IPS DF 6.9 (cell line): ENCODE measurements around the gene VEPH1.
"Not testable (repeated sequence)": the region's sequence is repeated elsewhere in the genome, so short reads cannot be mapped to it uniquely, and the experiment has no call there.

Experiments used
- DNase-seq: peaks from one replicate; pipeline ENCODE4 v3.0.0-alpha.2; 2013; ENCODE audit warnings: low read depth, low spot score
- H3K27ac ChIP-seq: one replicate; pipeline ENCODE4 v1.5.1; 2013; ENCODE audit warnings: low read length, control low read depth
- H3K27me3 ChIP-seq: 2 replicates; pipeline ENCODE4 v1.6.1; 2013; ENCODE audit warnings: mild to moderate bottlenecking, low read length; ENCODE audit not compliant: control insufficient read depth, insufficient read depth
- H3K36me3 ChIP-seq: 2 replicates; pipeline ENCODE4 v1.6.1; 2013; ENCODE audit warnings: low read length; ENCODE audit not compliant: control insufficient read depth, insufficient read depth
- H3K4me1 ChIP-seq: 2 replicates; pipeline ENCODE4 v1.6.1; 2013; ENCODE audit warnings: low read length; ENCODE audit not compliant: control insufficient read depth, insufficient read depth
- H3K4me3 ChIP-seq: 2 replicates; pipeline ENCODE4 v1.5.1; 2013; ENCODE audit warnings: mild to moderate bottlenecking, low read length
- H3K9me3 ChIP-seq: 2 replicates; pipeline ENCODE4 v1.6.1; 2013; ENCODE audit warnings: low read length, inconsistent platforms; ENCODE audit not compliant: control insufficient read depth, insufficient read depth
- WGBS: extraction: QIAGEN DNeasy Blood & Tissue Kit; methylation state at CpG from one replicate; pipeline ENCODE4 v1.1.7; 2013; ENCODE audit warnings: mixed read lengths, missing lambda C conversion rate; ENCODE audit not compliant: insufficient read length, insufficient coverage; 5-methylcytosine and 5-hydroxymethylcytosine counted together

The VEPH1 gene

GRCh38 chr3:157329551-157329950 is 173.7 kb downstream of the VEPH1 start:
- no peak for DNase-seq
- Histone ChIP-seq H3K9me3 (no peaks in the 10 kb centered on the region), H3K4me3 (no peak overlapping the region), H3K27me3 (no peaks in the 10 kb centered on the region), H3K27ac (no peak overlapping the region), H3K36me3 (no peaks in the 10 kb centered on the region), H3K4me1 (no peaks in the 10 kb centered on the region)
- WGBS: no CpG with 5 or more reads among the region's 2 CpGs

- no CpG with 5 or more reads among the region's 3 CpGs for WGBS
- DNase-seq: no peak
- no peaks in the 10 kb centered on the region for H3K9me3 ChIP-seq
- H3K4me3 ChIP-seq: no peak overlapping the region
- no peak overlapping the region for H3K27ac ChIP-seq
- no peaks in the 10 kb centered on the region for H3K27me3 ChIP-seq
- H3K4me1 ChIP-seq: no peaks in the 10 kb centered on the region
- no peaks in the 10 kb centered on the region for H3K36me3 ChIP-seq
These were observed 175.4 kb downstream of the VEPH1 start for GRCh38 chr3:157327837-157328236.

GRCh38 chr3:157327018-157327417 is 176.2 kb downstream of the VEPH1 start:
- WGBS: no CpG with 5 or more reads among the region's 1 CpG
- H3K27ac ChIP-seq: no peak overlapping the region
- H3K27me3 ChIP-seq: no peaks in the 10 kb centered on the region
- DNase-seq: no peak
- H3K9me3 ChIP-seq: no peaks in the 10 kb centered on the region
- no peaks in the 10 kb centered on the region for H3K36me3 ChIP-seq
- no peak overlapping the region for H3K4me3 ChIP-seq
- no peaks in the 10 kb centered on the region for H3K4me1 ChIP-seq

GRCh38 chr3:157324869-157325268 is 178.3 kb downstream of the VEPH1 start:
- not testable (repeated sequence) for H3K27ac ChIP-seq, DNase-seq, H3K27me3 ChIP-seq, H3K36me3 ChIP-seq, H3K4me3 ChIP-seq, H3K9me3 ChIP-seq, H3K4me1 ChIP-seq
- no CpG with 5 or more reads among the region's 1 CpG for WGBS

- Histone ChIP-seq H3K36me3 (no peaks in the 10 kb centered on the region), H3K27me3 (no peaks in the 10 kb centered on the region), H3K4me3 (no peak overlapping the region), H3K9me3 (no peaks in the 10 kb centered on the region), H3K27ac (no peak overlapping the region), H3K4me1 (no peaks in the 10 kb centered on the region)
- no CpG with 5 or more reads among the region's 2 CpGs for WGBS
- no peak for DNase-seq
These were observed 179.9 kb downstream of the VEPH1 start for GRCh38 chr3:157323360-157323759.

GRCh38 chr3:157319672-157320071 is 183.5 kb downstream of the VEPH1 start:
- no peak overlapping the region for H3K4me3 ChIP-seq
- H3K9me3 ChIP-seq: no peaks in the 10 kb centered on the region
- no peaks in the 10 kb centered on the region for H3K27me3 ChIP-seq

GRCh38 chr3:157318639-157319288 is 184.5 kb downstream of the VEPH1 start:
- Histone ChIP-seq H3K27me3 (no peaks in the 10 kb centered on the region), H3K9me3 (no peaks in the 10 kb centered on the region), H3K4me1 (no peaks in the 10 kb centered on the region), H3K27ac (no peak overlapping the region), H3K4me3 (no peak overlapping the region), H3K36me3 (no peaks in the 10 kb centered on the region)
- DNase-seq: no peak
- WGBS: no CpG with 5 or more reads among the region's 5 CpGs

More at GRCh38 chr3:157319672-157320071, 183.5 kb downstream of the VEPH1 start:
- Histone ChIP-seq H3K27ac (no peak overlapping the region), H3K36me3 (no peaks in the 10 kb centered on the region), H3K4me1 (no peaks in the 10 kb centered on the region)
- DNase-seq: no peak

GRCh38 chr3:157317895-157318294 is 185.3 kb downstream of the VEPH1 start:
- Histone ChIP-seq H3K4me3 (no peak overlapping the region), H3K27ac (no peak overlapping the region), H3K4me1 (no peaks in the 10 kb centered on the region), H3K27me3 (no peaks in the 10 kb centered on the region), H3K36me3 (no peaks in the 10 kb centered on the region), H3K9me3 (no peaks in the 10 kb centered on the region)
- DNase-seq: no peak
- WGBS: no CpG with 5 or more reads among the region's 1 CpG

GRCh38 chr3:157313186-157313585 is 190.0 kb downstream of the VEPH1 start:
- WGBS: 100% methylated on average over 1 of the region's 4 CpGs
- no peaks in the 10 kb centered on the region for H3K4me1 ChIP-seq
- H3K36me3 ChIP-seq: no peaks in the 10 kb centered on the region
- H3K9me3 ChIP-seq: no peaks in the 10 kb centered on the region
- no peaks in the 10 kb centered on the region for H3K27me3 ChIP-seq
- no peak for DNase-seq
- no peak overlapping the region for H3K4me3 ChIP-seq
- H3K27ac ChIP-seq: no peak overlapping the region

GRCh38 chr3:157312376-157312745 is 190.9 kb downstream of the VEPH1 start:
- H3K9me3 ChIP-seq: no peaks in the 10 kb centered on the region
- no peaks in the 10 kb centered on the region for H3K36me3 ChIP-seq
- DNase-seq: no peak
- no peaks in the 10 kb centered on the region for H3K4me1 ChIP-seq
- no peaks in the 10 kb centered on the region for H3K27me3 ChIP-seq
- H3K4me3 ChIP-seq: no peak overlapping the region
- H3K27ac ChIP-seq: no peak overlapping the region

GRCh38 chr3:157311633-157312375 is 191.4 kb downstream of the VEPH1 start:
- Histone ChIP-seq H3K9me3 (no peaks in the 10 kb centered on the region), H3K27me3 (no peaks in the 10 kb centered on the region), H3K27ac (no peak overlapping the region), H3K4me3 (no peak overlapping the region), H3K36me3 (no peaks in the 10 kb centered on the region), H3K4me1 (no peaks in the 10 kb centered on the region)
- no CpG with 5 or more reads among the region's 2 CpGs for WGBS
- no peak for DNase-seq
